Urothelium cell line (cell line): Measurements from ENCODE around the gene ATP2A2.
"Not testable (repeated sequence)": the region's sequence is repeated elsewhere in the genome, so short reads cannot be mapped to it uniquely, and the experiment has no call there.

Source experiments
- DNase-seq: peaks from one replicate; pipeline ENCODE4 v3.0.0; 2011; ENCODE audit warnings: low spot score, mixed read lengths
- FAIRE-seq: peaks from 2 replicates; lab custom pipeline; 2011; peaks lifted over from hg19 to GRCh38; lab: Jason Lieb, UNC

Gene ATP2A2

DNA sequence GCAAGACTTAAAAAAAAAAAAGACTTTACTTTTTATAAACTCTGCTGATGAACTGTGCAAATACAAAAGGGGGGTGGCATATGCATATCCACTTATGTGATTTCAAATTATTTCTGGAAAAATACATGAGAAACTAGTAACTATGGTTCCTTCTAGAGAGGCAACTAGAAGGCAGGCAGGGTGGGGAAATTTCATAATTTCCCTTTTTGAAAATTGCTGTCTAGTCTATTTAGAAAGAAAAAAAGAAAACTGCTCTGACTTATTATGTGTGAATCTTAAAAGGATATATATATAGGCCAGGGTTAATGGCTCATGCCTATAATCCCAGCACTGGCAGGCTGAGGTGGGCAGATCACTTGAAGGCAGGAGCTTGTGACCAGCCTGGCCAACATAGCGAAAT, 80.2 kb downstream of the ATP2A2 start:
- DNase-seq, result no peak
- no peak for FAIRE-seq

GRCh38 chr12:110365489-110366320, 84.7 kb downstream of the ATP2A2 start:
- no peak for FAIRE-seq
- no peak for DNase-seq

DNA sequence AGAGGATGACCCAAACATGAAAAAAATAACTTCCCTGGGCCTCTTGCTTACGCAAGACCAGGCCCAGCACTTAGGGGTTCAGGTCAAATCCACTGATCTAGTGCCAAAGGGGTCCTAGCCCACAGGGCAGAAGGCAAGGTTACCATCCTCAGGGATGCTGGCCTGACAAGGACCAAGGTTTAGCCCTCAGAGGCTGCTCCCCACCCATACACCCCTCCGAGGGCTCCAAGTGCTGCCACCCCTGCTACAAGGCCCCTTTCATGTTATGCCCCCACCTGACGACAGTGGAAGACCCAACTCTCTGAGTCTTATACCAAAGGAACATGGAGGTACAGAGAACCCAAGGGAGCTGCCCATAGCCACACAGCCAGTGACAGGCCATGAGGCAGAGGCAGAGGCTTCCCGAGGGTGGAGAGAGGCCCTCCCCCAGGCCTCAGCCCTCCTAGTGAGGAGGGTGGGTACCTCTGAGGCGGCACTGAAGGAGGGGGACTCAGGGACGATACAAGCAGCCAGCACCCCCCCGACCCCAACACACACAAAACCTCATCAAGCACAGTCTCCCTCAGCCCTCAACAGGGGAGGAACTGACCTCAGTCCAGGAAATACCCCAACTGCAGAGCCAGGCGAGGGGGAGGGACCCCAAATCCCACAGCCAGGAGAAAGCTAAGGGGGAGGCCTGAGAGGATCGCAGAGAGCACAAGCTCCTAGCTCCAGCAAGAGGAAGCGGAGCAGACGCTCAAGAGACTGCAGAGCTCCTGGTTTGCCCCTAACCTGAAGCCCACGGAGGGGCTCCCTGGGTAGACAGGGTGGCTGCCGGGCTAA, 85.5 kb downstream of the ATP2A2 start:
- DNase-seq (no peak), FAIRE-seq (no peak)

DNA sequence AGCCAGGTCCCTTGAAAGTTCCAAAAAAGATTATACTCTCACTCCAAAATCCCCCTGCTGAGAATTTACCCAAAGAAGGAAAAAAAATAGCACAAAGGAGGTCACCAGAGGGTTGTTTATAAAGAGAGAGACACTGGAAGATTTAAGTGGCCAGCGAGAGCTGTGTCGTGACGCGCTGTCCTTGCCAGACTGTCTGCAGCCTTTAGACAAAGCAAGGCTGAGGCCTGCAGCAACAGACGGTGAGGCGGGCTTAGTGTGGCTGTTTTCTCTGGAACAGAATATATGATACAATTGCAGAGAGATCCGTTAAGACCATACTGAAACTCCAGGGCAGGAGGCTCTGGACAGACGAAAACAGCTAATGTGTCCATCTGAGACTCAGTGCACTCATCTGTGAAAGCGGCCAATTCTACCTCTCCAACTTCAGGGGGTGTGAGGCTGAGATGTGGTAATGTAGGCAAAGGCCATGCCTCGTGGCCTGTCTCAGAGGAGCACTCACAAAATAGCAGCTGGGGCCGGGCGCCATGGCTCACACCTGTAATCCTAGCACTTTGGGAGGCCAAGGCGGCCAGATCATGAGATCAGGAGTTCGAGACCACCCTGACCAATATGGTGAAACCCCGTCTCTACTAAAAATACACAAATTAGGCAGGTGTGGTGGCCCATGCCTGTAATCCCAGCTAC, 86.3 kb downstream of the ATP2A2 start:
- FAIRE-seq (no peak), DNase-seq (no peak)

DNA sequence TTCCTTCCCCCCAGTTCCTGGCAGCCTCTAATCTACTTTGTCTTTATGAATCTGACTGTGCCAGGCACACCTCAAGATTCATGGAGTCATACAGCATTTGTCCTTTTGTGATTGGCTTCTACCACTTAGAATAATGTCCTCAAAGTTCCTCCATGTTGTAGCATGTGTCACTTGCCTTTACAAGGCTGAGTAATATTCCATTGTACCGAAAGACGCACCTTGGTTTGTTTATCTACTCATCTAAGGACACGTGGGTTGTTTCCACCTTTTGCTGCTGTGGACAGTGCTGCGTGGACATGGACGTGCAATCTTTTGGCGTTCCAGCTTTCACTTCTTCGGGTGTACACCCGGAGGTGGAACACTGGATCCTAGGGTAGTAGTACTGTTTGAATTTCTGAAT, 88.9 kb downstream of the ATP2A2 start:
- FAIRE-seq (no peak), DNase-seq (no peak)

DNA sequence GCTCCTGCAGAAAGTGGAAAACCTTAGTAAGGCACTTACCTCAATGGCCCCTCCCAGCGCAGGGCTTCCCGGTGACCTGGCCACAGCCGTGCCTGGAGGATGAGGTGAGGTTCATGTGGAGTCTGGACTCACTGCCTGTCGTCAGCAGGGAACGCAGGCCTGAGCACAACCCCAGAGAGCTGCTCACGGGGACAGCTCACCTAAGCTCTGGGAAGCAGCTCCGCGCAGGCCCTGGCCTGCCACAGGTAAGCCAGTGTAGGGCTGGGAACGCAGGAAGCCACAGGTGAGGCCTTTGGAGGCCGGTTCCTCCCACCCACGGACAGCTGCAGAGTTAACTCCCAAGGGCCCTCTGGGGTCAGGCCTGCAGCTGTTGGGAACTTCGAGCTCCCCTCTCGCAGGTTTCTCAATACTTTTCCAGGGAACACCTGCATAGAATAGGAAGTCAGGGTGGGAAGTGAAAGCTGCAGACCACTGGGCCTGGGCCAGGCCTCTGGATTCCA, 89.7 kb downstream of the ATP2A2 start:
- DNase-seq, result no peak

GRCh38 chr12:110371408-110372055, 90.5 kb downstream of the ATP2A2 start:
- FAIRE-seq, result no peak
- DNase-seq, result no peak

More for the DNA sequence above, 89.7 kb downstream of the ATP2A2 start:
- FAIRE-seq, result no peak

DNA sequence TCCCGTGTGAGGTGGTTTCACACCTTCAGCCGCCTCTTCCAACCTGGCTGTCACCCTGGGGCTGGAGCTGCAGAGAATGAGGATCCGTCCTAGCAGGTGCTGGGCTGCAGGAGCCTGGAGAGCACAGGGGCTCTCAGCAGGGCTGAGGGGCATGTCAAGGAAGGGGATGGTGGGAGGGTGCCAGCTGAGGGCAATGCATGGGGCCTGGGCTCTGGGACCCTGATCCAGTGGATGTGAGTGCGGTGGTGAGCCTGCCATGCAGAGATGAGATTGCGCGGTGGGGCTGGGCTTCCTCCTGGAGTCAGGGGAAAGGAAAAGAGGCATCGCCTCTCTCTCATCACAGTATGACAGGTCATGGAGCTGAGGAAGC, 91.0 kb downstream of the ATP2A2 start:
- FAIRE-seq (no peak), DNase-seq (no peak)

DNA sequence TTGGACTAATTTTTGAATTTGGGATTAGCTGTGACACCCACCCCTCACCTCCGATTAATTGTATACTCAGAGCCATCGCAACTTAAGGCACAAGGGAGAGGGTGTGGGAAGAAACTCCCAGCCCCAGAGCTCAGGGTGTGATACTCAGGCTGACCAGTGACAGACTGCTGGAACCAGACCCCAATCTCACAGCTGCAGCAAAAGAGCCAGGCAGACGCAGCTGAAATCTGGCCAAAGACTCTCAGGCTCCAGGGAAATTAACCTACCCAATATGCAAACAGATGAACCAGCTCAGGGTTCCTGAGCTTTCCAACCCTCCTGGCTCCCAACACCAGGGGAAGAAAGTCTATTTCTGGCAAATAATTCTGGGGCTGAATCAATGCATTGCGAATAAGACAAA, 92.0 kb downstream of the ATP2A2 start:
- FAIRE-seq, result no peak

DNA sequence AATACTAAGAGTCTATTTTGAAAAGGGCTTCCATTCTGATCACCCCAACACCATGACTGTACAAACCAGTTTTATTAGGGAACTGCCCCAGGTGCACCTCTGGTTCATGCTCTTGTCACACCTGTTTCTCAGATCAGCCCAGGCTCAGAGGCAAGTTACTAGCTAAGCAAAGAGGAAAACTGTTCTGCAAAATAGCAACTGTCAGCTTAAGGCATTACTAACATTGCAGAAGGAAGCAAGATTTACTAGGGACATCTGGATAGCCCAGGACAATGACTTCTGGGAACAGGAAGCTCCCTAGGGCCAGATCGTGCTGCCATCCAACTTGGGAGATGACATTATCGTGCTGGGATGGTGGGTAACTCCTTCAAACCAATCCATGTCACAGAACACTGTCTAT, 92.4 kb downstream of the ATP2A2 start:
- DNase-seq (no peak), FAIRE-seq (no peak)

More for the DNA sequence above, 92.0 kb downstream of the ATP2A2 start:
- DNase-seq, result no peak

DNA sequence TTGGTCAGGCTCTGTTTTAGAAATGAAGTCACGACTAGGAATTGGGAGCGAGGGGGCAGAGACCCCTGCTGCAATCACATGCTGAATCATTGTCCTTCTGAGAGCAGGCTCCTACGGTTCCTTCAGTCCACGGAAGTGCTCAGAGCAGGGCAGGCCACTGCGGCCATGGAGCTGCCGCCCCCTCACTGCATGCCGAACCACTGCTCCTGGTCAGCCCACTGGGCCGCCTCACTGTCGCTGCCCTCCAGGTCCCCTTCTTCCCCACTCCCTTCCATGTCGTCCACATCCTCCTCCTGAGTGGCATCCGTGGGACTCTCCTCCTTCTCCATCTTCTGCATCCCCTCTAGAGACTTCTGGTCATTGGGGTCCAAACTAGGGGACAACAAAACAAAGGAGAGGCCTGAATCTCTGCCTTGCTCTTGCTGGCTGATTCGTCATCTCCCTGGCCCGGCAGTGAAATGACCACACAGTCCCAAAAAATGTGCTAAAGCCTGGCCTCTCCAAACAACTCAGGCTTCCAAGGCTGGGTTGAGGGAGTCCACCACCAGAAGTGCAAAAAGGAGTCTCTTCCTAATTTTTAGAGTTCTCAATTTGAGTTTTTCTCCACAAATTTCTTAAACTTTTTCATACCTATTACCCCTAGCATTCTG, 93.0 kb downstream of the ATP2A2 start:
- no peak for FAIRE-seq
- no peak for DNase-seq

GRCh38 chr12:110378131-110378790, 97.2 kb downstream of the ATP2A2 start:
- not testable (repeated sequence) for FAIRE-seq, DNase-seq

- no peak for DNase-seq
Measured at GRCh38 chr12:110379197-110379596, 98.2 kb downstream of the ATP2A2 start.

DNA sequence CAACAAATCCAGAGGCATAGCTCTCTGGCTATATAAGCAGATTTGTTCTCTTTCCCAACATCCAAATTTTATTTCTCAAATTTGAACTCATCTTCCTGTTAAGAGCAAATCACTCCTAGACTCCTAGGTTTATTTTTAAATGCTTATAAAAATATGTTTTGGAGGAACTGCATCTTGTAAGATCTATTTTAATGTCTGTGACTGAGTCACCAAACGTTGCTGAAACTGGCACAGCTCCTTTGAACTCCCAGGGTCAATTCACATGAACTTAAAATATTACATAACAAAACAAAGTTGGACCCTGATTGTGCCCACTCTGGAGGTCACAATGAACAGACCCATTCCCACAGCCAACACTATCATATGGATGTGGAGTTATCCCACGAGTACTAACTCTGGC, 98.6 kb downstream of the ATP2A2 start:
- FAIRE-seq, result no peak
- DNase-seq, result no peak

More at GRCh38 chr12:110379197-110379596, 98.2 kb downstream of the ATP2A2 start:
- FAIRE-seq, result no peak

- FAIRE-seq, result no peak
Measured at GRCh38 chr12:110382683-110383082, 101.6 kb downstream of the ATP2A2 start.

More at GRCh38 chr12:110382683-110383082, 101.6 kb downstream of the ATP2A2 start:
- DNase-seq, result no peak
